OCI-LY1 (cell line): ENCODE results near the gene FLAD1.

Source experiments
- EZH2 ChIP-seq: fragments of 200-600 bp; sonication (generic), shearing (Covaris generic); IDR thresholded peaks from 2 replicates; pipeline ENCODE4 v1.8.0; 2017; ENCODE audit warnings: borderline replicate concordance, mixed run types, mild to moderate bottlenecking, antibody characterized with exemption, low read length, moderate library complexity, mixed read lengths
- TF ChIP-seq, protein P1 (sequence below): fragments of 200-600 bp; sonication (generic), shearing (Covaris generic); IDR thresholded peaks from 2 replicates; pipeline ENCODE4 v1.5.1; 2017; ENCODE audit warnings: mild to moderate bottlenecking, antibody characterized with exemption, low read length, moderate library complexity, mixed read lengths

DNA sequence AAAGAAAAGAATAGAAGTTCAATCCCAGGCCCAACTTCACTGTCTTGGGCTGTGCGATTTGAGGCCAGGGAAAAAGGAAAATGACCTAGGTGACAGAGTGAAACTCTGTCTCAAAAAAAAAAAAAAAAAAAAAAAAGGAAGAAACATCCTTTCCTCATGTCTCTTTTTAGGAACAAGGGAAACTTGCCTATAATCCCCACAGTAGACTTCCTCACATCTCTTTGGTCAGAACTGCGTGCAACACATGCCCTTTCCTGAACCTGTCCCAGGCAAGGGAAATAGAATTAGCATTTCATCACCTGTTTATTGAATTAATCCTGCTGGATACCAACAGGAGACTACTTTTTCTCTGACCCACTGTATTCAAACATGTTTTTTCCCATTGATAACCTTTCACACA, 52.8 kb downstream of the FLAD1 start:
- TF ChIP-seq, protein P1, sequence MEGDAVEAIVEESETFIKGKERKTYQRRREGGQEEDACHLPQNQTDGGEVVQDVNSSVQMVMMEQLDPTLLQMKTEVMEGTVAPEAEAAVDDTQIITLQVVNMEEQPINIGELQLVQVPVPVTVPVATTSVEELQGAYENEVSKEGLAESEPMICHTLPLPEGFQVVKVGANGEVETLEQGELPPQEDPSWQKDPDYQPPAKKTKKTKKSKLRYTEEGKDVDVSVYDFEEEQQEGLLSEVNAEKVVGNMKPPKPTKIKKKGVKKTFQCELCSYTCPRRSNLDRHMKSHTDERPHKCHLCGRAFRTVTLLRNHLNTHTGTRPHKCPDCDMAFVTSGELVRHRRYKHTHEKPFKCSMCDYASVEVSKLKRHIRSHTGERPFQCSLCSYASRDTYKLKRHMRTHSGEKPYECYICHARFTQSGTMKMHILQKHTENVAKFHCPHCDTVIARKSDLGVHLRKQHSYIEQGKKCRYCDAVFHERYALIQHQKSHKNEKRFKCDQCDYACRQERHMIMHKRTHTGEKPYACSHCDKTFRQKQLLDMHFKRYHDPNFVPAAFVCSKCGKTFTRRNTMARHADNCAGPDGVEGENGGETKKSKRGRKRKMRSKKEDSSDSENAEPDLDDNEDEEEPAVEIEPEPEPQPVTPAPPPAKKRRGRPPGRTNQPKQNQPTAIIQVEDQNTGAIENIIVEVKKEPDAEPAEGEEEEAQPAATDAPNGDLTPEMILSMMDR = no peak
- no peak for TF ChIP-seq EZH2
